Jurkat, Clone E6-1 (cell line): Measurements from ENCODE around the gene ZDHHC3.

Experiments used
- DNase-seq: peaks from one replicate; pipeline ENCODE4 v3.0.0-alpha.2; 2011; ENCODE audit warnings: low read depth, low spot score
- H3K4me3 ChIP-seq: 2 replicates; pipeline ENCODE4 v1.5.1; 2011; ENCODE audit warnings: mild to moderate bottlenecking, low read length, control low read depth, moderate library complexity

Gene ZDHHC3

DNA sequence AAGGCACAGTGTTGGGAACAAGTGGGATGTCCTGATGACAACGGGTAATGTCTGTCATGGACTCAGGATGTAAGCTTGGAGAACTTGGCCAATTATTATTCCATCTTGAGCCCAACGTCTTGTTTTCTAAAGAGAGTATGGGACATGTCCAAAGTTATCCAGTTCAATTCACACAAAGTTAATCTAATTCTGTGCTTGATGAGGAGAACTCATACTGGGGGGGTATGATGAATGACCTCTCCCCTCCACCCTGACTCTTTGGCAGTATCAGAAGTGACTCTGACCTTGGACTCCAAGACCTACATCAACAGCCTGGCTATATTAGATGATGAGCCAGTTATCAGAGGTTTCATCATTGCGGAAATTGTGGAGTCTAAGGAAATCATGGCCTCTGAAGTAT lies 65.3 kb downstream of the ZDHHC3 start:
- H3K4me3 ChIP-seq, result no peak overlapping the region
- no peak for DNase-seq

DNA sequence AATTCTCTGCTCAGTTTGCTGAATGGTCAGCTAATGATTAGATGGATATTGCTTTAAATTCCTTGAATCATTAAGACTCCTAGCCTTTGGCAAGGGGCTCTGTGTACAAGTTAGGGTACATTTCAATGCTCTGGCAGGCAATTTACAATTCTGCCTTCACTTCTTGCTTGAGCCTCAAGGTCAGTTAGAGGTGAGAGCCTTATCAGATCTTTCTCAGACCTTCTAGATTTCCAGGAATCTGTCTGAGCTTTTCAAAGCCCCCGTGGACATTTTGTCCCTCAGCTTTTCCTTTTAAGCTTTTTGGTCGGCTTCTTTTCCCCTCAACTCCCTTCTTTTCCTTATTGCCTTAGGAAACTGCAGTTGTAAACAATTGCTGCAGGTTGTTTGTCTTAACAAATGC lies 66.9 kb downstream of the ZDHHC3 start:
- no peak for DNase-seq
- no peak overlapping the region for H3K4me3 ChIP-seq

DNA sequence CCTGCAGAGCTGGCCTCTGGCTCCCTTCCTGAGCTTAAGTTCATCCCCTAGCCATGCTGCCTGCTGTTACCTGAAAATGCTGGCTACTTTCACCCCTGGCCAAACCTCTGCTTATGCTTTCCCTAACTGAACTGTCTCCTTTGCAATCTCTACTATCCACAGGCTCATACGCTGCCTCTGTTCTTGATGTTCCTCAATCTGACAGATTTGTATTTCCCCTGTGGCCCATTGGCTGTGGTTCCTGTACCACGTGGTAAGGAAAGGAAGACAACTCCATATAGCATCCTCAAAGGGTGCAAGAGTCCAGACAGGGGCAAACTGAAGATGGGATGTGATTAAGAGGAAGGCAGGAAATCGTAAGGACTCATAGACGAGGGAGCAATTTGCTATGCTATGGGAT lies 68.4 kb downstream of the ZDHHC3 start:
- H3K4me3 ChIP-seq, result no peak overlapping the region
- no peak for DNase-seq

DNA sequence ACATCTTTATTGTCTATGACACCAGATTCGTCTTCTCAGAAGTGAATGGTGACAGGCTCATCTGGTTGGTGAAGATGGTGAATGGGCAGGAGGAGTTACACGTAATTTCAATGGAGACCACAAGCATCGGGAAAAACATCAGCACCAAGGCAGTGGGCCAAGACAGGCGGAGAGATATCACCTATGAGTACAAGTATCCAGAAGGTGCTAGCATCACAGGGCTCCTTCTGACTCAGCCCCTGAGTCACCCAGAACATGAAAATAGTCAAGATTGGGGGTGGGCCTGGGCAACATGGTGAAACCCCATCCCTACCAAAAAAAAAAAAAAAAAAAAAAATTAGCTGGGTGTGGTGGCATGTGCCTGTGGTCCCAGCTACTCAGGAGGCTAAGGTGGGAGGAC lies 69.0 kb downstream of the ZDHHC3 start:
- no peak overlapping the region for H3K4me3 ChIP-seq
- no peak for DNase-seq

DNA sequence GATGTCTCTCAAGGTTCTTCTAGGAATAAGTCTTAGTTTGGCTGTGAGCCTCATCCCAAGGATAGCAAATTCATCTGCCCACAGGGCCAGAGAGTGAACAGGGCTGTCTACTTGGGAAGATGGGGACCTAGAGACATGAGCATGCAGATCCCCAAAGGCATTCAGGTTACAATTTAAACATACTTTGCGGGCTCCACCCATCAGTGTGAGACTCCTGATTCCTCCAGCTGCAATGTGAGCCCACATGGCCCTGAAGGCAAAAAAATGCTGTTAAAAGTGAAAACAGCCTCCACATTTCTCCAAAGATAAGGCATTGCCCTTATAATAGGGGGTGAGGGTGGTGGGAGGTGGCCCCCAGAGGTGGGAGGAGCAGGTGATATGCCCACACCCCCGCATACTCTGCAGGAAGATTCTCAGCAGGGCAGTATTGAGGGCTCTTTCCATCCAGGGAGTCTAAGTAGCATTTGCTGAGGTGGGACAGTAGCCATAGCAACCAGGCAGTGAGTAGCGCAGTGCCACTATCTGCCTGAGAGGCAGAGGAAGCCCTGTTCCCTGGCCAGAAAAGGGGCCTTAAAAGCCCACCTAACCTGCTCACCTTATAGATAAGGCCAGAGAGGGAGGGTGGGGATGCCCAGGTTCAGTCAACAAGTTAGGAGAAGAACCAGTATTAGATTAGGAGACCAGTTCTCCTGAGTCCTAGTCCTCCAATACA lies 70.4 kb downstream of the ZDHHC3 start:
- DNase-seq, result no peak
- no peak overlapping the region for H3K4me3 ChIP-seq

DNA sequence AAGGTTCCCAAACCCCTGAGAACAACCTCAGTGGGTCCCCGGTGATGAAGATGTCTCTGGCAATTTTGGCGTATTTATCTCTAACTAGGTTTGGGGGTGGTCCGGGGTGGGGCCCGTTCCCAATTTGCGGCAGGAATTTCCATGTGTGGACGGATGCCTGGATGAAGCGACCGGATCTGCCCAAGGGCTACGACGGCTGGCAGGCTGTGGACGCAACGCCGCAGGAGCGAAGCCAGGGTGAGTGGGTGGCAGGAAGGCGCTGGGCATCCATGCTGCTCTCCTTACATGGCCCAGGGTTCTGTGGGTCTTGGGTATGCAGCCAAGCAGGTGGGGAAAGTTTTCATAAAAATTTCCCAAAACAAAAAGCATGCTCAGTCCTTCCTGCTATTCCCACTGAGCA lies 72.2 kb downstream of the ZDHHC3 start:
- no peak overlapping the region for H3K4me3 ChIP-seq
- no peak for DNase-seq

DNA sequence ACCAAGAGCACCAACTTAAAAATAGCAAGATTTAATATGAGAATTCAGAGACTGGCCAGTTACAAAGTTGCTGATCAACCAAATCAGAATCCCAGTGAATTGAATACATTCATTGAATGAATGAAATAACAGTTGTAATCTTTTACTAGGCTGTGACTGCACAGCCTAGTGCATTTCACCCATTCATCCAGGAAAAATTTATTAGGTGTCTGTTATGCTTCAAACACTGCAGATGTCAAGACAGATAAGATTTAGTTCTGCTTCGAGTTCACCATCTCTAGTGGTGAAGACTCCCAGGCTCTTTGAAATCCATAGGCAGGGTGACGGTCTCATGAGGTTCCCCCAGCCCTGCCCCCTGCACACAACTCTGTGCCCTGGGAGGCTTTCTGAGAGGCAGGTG lies 72.7 kb downstream of the ZDHHC3 start:
- H3K4me3 ChIP-seq, result no peak overlapping the region
- DNase-seq, result no peak

DNA sequence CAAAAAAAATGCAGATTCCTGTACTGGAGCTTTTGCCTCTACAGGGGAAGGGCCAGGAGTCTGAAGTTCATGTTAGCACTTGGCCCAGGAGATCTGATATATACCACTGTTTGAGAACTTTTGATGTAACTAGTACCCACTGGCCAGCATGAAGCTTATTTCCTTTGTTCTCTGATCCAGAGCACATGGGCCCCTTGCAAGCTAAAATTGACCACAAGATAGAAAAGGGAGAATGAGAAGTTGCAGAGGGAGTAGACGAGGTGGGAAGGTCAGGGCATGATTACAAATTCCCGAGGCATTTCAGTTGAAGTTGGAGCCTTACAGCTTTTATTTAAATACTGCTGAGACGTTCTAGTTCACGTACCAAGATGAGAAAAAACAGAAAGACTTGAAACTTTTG lies 73.3 kb downstream of the ZDHHC3 start:
- H3K4me3 ChIP-seq, result no peak overlapping the region
- DNase-seq, result no peak

DNA sequence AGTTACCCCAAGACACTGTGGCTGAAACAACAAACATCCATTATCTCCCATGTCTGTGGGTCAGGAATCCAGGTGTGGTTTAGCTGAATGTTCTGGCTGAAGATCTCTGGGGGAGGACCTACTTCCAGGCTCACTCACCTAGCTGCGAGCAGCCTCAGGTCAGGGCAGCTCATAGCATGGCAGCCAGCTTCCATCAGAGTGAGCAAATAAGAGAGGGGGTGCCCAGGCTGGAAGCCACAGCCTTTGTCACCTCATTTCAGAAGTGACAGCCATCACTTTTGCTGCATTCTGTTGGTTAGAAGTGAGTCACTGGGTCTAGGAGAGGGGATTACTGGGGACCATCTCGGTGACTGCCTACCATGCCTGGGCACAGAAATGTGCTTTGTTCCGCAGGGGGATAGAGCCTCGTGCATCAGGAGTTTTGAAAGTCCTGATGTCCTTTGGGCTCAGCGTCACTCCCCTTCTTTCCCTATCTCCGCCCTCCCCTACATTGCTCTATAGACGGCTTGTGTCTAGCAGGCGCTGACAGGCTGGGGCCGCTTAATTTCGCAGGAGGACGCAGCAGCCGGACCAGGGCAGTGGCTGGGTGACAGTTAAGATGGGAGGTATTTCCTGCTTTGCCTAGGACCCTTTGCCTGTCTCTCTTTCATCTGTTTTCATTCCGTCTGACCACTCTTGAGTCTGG lies 76.1 kb downstream of the ZDHHC3 start:
- H3K4me3 ChIP-seq, result no peak overlapping the region
- no peak for DNase-seq

DNA sequence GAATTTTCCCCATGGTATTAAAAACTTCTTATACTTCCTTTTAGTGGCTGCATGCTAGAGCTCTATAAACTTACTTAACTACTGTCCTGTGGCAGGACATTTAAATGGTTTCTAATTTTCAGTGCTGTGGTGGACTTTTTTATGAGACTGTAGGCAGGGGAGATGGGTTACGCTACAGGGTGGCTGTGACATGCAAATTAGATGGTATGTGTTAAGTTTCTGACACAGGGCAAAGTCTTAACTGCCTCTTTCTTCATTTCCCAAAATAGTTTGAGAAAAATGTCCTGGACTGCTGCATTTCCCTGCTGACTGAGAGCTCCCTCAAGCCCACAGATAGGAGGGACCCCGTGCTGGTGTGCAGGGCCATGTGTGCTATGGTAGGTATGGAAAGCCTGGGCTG lies 79.5 kb downstream of the ZDHHC3 start:
- no peak overlapping the region for H3K4me3 ChIP-seq
- no peak for DNase-seq

DNA sequence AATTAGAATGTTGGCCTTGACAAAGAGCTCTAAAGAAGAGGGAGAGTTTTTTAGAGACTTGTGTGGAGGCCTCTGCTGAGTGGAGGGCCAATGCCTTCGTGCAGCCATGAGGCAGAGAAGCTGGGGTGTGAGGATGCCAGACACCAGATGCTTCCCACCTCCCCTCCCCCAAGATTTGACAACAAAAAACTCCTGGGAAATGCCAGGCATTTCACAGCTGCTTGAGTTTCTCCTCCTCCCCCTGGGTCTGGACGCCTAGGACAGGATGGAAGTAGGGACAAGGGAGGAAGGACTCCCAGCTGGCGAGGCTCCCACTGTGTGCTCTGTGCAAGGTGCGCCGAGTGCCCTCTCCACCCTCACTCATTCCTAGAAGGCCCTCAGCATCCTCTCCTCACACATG lies 81.5 kb downstream of the ZDHHC3 start:
- no peak for DNase-seq
- H3K4me3 ChIP-seq, result no peak overlapping the region

DNA sequence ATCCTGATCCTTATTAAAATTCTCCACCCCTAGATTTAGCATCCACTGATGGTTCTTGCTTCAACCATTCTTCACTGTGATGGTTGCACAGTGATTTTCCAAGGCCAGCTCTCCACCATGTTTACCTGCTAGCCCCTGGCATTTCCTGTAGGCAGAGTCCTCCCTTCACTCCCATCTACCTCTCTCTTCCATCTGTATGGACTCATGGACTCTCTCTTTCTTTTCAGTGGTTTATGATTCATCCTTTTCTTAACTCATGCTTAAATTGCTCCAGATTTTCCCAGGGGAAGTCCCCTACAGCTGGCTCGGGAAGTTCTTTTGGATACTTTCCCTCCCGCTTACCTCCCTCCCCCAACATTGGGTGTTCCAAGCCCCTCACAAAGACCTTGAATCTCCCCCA lies 82.9 kb downstream of the ZDHHC3 start:
- H3K4me3 ChIP-seq, result no peak overlapping the region
- no peak for DNase-seq

DNA sequence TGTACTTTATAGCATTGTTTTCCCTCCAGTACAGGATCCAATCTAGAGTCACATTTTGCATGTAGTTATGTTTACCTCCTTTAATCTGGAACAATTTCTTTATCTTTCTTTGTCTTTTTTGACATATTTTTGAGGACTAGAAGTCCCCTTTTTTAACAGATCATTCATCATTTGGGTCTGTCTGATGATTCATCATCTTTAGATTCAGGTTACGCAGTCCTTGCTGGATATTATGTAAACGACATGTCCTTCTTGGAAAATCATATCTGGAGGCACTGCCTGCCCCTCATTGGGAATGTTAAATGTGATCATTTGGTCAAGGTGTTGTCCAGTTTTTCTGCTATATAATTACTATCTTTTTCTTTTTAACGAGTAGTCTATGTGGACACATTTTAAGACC lies 83.3 kb downstream of the ZDHHC3 start:
- no peak for DNase-seq
- no peak overlapping the region for H3K4me3 ChIP-seq

DNA sequence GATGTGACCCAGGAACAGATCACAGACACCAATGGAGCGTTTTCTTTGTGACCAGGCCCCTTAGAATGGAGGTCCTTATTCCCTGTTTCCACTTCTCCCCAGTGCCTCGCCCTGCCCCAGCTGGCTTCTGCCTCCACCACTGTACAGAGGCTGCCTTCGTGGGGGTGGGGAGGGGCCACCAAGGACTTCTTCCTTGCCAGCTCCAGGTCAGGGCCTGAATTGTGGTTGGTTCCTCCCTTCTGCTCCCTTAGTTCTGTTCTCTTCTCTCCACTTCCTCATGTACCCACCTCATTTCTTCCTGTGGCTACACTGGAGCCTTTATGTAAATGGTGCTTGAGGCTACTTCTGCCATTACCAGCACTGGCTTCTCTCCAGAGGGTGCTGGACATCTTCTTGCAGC lies 85.1 kb downstream of the ZDHHC3 start:
- H3K4me3 ChIP-seq, result no peak overlapping the region
- DNase-seq, result no peak

DNA sequence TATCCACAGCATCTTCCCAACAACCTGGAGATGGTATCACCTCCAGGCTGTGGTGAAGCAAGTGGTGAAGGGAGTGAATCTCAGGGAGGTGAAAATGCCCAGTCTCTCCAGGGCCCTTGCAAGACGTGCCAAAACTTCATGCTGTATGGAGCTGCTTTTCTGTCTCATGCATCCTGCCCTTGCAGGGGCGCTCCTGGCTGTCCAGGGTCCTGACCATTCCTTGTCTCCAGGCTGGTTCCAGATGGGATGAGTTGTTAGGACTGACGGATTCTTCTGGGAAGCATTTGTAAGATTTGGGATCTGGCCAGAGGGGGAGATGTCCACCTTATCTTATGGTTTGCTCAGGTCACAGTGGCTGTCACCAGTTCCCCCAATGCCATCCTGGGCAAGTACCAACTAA lies 85.7 kb downstream of the ZDHHC3 start:
- DNase-seq, result no peak
- no peak overlapping the region for H3K4me3 ChIP-seq

DNA sequence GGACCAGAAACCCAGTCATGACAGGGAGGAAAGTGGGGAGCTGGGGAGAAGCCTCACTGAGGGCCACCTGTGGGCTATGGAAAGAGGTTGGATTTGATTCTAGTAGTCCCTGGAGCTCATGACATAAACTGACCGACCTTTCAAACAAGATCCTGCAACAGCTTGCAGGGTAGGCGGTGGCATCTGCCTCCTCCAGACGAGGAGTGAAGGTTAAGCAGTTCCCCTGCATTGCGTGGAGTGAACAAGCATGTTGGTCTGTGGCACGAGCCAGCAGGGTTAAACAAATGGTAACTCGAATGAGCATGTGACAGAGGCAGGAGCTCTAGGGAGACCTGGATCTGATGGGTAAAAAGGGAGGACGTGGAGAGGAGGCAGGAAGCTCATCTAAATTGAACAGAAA lies 88.9 kb downstream of the ZDHHC3 start:
- no peak for DNase-seq
- no peak overlapping the region for H3K4me3 ChIP-seq

DNA sequence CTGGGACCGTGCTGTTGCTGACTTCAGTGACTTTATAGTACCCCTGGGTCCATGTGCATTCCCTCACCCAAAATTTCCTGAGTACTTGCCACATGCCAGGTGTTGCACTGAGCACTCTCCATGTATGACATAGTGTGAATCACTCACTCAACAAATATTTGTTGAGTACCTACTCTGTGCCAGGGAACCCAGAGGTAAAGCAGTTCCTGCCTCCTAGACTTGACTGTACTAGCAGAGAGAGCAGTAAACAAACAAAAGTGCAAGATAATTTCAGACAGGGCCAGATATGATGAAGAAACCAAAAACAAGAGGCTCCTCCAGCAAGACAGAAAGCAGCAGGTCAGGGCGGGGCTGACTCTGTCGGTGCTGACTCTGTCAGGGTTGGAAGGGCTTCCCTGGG lies 89.4 kb downstream of the ZDHHC3 start:
- DNase-seq, result no peak
- H3K4me3 ChIP-seq, result no peak overlapping the region

DNA sequence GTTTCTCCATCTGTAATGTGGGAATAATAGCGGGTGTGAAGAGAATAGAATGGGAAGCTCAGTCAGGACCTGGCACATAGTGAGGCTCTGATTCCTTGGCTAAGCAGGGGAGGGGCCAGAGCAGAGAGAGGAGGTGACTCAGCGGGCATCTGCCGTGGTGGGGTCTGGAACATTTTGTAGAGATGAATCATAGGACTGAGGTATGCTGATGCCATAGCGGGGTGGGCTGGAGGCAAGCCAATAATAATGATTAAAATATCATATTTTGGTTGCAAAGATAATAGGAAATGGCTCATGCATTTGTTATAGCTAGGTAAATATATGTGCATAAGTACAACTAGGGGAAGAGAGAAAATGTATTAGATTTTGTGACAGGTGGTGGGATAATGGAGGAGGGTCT lies 90.4 kb downstream of the ZDHHC3 start:
- no peak overlapping the region for H3K4me3 ChIP-seq
- DNase-seq, result no peak

DNA sequence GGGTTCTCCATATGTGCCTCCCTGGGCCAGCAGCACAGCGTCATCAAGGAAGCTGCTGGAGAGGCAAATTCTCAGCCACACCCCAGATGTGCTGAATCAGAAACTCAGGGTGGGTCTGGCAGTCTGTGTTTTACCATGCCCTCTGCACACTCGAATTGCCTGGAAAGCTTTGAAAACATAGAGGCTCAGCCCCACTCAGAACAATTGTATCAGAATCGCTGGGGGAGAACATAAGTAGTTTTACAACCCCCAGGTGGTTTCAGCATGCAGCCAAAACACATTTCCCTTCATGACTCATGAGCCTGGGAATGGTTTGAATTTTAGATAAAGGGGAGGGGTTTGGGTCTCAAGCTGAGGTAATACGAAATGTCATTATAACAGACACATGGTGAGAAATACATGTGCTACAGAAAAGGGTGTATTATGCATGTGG lies 92.0 kb downstream of the ZDHHC3 start:
- no peak for DNase-seq
- H3K4me3 ChIP-seq, result no peak overlapping the region

DNA sequence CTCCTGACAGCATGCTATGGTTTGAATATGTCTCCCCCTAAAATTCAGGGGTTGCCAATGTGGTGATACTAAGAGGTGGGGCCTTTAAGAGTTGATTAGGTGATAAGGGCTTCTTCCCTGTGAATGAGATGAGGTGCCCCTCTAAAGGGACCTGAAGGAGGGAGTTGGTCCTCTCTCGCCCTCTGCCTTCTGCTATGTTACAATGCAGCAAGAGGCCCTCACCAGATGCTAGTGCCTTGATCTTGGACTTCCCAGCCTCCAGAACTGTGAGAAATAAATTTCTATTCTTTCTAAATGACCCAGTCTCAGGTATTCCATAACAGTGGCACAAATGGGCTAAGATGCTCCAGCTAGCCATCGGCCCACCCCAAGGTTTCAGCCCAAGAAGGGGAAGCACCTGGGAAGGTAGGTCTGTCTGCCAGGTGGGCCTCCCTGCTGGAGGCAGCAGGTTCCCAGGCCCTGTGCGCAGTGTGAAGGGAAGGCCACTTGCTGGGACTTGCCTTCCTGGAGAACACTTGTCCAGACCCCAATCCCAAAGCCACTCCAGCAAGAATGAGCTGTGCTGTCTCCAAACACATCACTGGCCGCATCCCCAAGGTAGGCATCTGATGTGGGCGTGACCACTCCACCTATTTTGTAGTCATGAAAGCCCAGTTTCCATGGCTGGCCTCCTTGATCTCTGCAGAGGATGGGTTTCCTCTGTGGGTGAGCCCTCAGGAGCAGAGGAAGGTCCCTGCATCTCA lies 92.6 kb downstream of the ZDHHC3 start:
- no peak overlapping the region for H3K4me3 ChIP-seq
- DNase-seq, result no peak
